Measurements from ENCODE around the gene ADGRG1.

Gene ADGRG1

GRCh38 chr16:57606147-57606846 lies 22.1 kb upstream of the ADGRG1 start:
- no peak for DNase-seq (ENCODE audit: low read depth)

GRCh38 chr16:57606847-57607501 lies 21.5 kb upstream of the ADGRG1 start:
- no peak for DNase-seq (ENCODE audit: low read depth)

GRCh38 chr16:57607676-57608461 lies 20.6 kb upstream of the ADGRG1 start:
- no peak for DNase-seq (ENCODE audit: low read depth)

- DNase-seq (ENCODE audit: low read depth): no peak
These were observed 19.8 kb upstream of the ADGRG1 start for GRCh38 chr16:57608462-57609113.

GRCh38 chr16:57609541-57610401 lies 18.7 kb upstream of the ADGRG1 start:
- peak; percentile 46 for DNase-seq (ENCODE audit: low read depth)

GRCh38 chr16:57610611-57611010 lies 17.8 kb upstream of the ADGRG1 start:
- DNase-seq (ENCODE audit: low read depth): no peak

- no peak for DNase-seq (ENCODE audit: low read depth)
These were observed 17.2 kb upstream of the ADGRG1 start for GRCh38 chr16:57611181-57611580.

- no peak for DNase-seq (ENCODE audit: low read depth)
These were observed 16.7 kb upstream of the ADGRG1 start for GRCh38 chr16:57611706-57612105.

GRCh38 chr16:57612494-57612893 lies 15.9 kb upstream of the ADGRG1 start:
- no peak for DNase-seq (ENCODE audit: low read depth)

GRCh38 chr16:57613514-57613913 lies 14.9 kb upstream of the ADGRG1 start:
- no peak for DNase-seq (ENCODE audit: low read depth)

- no peak for DNase-seq (ENCODE audit: low read depth)
These were observed 13.9 kb upstream of the ADGRG1 start for GRCh38 chr16:57614536-57614935.

- DNase-seq (ENCODE audit: low read depth): no peak
These were observed 13.5 kb upstream of the ADGRG1 start for GRCh38 chr16:57614944-57615343.

- DNase-seq (ENCODE audit: low read depth): no peak
These were observed 12.6 kb upstream of the ADGRG1 start for GRCh38 chr16:57615813-57616212.

- no peak for DNase-seq (ENCODE audit: low read depth)
These were observed 12.2 kb upstream of the ADGRG1 start for GRCh38 chr16:57616241-57616640.

- no peak for DNase-seq (ENCODE audit: low read depth)
These were observed 11.6 kb upstream of the ADGRG1 start for GRCh38 chr16:57616876-57617275.

- DNase-seq (ENCODE audit: low read depth): no peak
These were observed 10.8 kb upstream of the ADGRG1 start for GRCh38 chr16:57617604-57618111.

- DNase-seq (ENCODE audit: low read depth): no peak
These were observed 9.9 kb upstream of the ADGRG1 start for GRCh38 chr16:57618296-57619132.

- DNase-seq (ENCODE audit: low read depth): no peak
These were observed 9.3 kb upstream of the ADGRG1 start for GRCh38 chr16:57619133-57619605.

- DNase-seq (ENCODE audit: low read depth): no peak
These were observed 8.7 kb upstream of the ADGRG1 start for GRCh38 chr16:57619606-57620334.
